Activated CD4-positive, alpha-beta T cell treated with anti-CD3 and anti-CD28 coated beads, Interleukin-2, amount 50 U/mL, for 24 hours (primary cell): Measurements from ENCODE around the gene WNT7A.

ENCODE experiments used
- DNase-seq, 2 donors: peaks; one replicate each; pipeline ENCODE4 v3.0.0-alpha.2; 2020; ENCODE audit warnings: low read depth in 1 of 2, low spot score in 1 of 2

WNT7A gene

DNA sequence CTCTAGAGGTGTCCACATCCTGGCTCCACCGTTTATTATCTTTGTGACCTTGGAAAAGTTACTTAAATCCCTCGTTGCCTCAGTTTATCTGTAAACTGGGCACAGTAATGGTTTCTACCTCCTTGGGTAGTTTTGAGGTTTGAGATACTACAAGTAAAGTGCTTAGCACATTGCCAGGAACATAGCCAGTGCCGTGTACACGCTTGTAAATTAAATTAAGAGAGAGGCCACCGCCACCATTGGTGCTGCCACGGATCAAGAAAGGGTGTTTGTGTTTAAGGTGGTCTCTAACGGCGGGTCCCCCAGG lies 5.8 kb upstream of the WNT7A start:
- DNase-seq, result no peak

DNA sequence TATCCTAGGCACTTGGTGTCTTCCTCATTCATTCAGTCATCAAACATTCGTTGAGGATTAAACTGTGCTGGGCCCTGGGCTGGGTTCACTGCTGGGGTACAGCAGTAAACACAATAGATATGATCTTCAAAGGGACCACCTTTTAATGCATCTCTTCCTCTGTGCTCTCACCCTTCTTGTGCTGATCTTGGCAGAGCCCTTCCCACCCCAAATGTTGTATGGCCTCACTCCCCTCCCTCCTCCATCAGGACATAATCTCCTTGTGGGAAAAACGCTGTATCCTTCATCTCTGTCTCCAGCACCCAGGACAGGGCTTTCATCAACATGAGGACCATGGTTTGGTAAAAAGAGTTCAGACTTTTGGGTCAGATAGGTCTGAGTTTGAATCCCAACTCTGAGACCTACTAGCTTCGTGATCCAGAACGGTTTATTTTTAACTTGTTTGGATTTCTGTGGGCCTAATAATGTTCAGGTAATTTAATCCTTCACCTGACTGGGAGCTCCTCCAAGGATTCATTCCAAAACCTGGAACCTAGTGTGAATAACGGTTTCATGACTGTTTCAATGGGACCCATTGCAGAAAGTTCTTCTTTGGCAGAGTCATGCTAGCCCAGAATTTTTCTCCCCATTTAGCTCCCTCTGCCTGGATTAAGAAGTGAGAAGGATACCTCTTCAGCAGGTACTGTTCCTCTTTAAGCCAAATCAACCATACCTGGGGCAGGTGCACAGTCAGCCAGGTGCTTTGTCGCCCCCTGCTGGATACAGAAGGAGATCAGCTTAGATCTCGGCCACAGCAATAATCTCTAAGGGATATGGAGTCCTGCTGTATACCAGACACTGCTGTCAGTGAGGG lies 5.2 kb upstream of the WNT7A start:
- DNase-seq, result peak in 1 of 2 donors; percentile 35

DNA sequence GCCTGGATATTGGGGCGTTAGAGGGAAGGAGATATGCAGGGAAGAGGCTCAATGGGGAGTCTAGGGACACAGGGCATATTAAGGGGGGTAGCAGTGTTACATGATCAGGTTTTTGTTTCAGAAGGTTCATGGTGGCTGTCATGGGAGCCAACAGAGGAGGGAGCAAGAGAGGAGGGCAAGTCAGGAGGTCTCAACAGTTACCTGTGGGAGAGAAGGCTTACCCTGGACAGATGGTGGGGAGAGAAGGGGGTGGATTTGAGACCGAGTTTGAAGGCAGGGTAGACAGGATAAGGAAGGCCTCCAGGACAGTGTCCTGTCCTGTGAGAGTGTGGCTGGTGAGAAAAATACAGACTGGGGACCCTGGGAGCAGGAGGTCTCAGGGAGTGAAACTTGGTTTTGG lies 3.8 kb upstream of the WNT7A start:
- no peak for DNase-seq

DNA sequence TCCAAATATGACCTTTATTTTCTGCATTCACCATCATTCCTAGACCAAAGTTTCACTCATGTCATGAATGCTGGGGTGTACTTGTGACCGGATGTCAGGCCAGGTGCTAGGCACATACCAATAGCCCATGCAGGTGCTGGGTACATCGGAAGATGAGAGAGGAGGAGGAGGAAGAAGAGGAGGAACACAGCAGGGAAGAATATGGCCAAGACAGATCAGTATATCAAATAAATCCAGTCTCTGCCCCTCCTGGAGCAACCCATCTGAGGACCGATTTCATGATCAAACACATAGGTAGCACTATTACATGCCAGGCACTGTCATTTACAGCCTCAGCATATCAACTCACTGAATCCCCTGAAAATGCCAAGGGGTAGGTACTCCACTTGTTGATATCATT lies 3.0 kb upstream of the WNT7A start:
- no peak for DNase-seq

DNA sequence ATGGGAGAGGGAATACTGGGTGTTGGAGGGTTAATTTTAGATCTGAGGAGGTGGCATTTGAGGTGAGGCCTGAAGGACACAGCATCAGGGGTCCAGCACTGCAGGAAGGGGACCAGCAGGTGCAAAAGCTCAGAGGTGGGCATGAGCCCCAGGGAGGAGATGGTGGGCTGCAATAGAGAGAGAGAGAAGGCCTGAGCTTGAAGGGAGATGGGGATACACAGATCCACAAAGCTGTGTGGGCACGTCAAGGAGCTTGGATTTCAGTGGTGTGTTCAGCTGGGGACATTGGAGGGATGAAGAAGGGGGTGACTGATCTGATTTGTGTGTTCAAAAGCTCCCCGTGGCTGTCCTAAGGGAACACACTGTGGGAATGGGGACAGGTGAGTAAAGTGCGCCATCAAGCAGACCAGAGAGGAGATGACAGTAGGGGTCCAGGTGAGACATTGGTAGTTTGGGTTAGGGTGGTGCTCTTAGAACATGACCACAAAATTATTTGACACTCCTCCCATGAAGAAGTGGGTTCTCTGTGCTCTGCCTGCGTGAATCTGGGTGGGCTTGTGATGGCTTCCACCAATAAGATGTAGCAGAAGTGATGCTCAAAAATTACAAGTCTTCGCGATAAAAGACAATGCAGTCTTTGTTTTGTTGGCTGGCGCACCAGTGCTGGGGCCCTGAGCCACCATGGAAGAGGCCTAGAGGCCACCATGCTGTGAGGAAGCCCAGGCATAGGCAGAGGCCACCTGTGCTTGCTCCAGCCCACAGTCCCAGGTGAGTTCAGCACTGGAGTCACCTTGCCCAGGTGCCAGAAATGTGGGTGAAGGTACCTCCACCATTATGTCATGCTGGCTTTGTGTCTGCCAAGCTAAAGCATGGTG lies 1.9 kb upstream of the WNT7A start:
- DNase-seq, result no peak

DNA sequence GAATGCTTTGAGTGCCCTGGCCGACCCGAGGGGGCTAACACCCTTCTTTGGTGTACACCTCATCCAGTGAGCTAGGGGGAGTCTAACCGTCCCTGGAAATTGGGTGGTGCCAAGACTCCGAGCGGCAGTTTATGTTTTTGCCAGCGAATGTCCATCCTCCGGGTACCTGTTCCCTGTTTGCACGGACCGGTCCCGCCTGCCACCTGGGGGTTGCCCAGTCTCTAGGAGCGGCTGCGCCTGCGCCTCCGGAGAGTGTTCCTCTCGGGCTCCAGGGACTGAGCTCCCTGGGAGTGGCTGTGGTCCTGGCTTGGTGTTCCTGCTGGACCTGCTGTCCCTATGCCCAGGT lies 913 bp upstream of the WNT7A start:
- DNase-seq, result no peak

DNA sequence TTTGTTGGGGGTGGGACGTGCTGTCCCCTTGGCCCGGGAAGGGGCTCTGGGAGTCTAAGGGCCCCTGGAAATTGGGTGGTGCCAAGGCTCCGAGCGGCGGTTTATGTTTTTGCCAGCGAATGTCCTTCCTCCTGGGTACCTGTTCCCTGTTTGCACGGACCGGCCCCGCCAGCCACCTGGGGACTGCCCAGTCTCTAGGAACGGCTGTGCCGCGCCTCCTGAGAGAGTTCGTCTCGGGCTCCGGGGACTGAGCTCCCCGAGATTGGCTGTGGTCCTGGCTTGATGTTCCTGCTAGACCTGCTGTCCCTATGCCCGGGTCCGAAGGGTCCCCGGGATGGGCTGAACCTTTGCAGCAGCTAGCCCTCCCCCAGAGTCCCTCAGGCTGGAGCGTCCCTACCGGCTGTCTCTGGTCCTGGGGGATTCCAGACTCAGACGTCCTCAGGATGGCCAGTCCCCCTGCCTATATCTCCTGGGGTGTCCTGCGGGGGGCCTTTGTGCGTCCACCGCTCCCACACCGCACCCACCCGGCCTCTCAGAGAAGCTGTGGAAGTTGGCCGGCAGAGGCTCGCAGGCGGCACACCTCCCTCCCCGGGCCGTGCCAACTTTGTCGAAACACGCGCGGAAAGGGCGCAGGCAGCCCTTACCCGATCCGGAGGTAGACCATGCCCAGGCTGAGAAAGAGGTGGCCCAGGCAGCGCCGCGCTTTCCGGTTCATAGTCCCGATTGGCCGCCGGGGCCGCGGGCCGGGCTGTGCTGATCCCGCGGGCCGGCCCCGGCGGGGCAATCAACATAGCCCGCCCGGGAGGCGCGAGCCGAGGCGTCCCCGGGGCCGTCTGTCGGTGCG lies 547 bp downstream of the WNT7A start:
- peak in 1 of 2 donors; percentile 11 for DNase-seq

DNA sequence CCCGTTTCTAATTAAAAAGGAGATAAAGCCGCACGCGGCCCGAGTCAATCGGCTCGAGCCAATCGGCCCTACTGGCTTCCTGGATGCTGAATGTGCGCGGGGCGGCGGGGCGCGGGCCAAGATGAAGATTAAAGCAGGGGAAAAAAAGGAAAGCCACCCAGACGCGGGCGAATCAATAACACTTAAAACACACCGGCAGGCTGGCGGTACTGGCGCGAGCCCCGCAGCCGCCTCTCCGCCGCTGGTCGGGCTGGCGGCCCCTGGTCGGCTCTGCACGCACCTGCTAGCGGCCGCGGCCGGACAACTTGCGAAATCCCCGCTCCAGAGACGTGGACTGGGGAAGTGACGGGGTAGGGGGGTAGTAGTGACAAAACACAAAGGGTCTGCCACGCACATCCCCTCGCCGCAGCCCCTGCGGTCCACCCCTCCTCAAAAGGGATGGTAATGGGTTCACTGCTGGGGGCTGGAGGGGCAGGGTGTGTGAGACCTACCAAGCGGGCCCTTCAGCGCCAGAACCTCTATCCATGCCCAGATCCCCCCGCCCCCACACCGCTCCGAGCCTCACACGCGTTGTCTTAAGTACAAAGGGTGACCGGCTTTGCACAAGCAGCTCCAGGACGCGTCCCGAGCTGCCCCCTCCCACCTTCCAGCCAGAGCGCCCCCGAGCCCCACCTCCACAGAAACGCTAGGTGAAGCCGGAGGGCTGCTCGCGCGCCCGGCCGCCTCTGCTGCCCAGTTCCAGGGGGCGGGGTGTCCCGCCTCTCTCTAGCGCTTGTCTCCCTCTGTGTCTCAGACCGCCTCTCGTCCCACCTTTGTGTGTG lies 1.4 kb downstream of the WNT7A start:
- DNase-seq, result no peak

DNA sequence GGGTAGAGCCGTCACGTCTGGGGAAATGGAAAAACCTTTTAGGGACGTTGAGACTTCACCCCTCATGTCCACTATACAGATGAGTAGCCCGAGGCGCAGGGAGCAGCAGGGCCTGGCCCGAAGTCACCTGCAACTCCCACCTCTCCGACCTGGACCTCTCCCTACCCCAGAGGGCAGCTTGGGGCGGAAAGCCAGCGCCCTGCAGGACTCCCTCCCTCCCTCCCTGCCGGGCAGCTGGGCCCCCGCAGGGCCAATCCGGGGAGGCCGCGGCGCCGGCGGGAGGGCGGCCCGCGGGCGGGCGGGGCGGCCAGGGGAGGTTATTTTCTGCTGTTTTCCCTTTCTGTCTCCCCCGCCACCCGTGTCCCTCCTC lies 2.0 kb downstream of the WNT7A start:
- no peak for DNase-seq

DNA sequence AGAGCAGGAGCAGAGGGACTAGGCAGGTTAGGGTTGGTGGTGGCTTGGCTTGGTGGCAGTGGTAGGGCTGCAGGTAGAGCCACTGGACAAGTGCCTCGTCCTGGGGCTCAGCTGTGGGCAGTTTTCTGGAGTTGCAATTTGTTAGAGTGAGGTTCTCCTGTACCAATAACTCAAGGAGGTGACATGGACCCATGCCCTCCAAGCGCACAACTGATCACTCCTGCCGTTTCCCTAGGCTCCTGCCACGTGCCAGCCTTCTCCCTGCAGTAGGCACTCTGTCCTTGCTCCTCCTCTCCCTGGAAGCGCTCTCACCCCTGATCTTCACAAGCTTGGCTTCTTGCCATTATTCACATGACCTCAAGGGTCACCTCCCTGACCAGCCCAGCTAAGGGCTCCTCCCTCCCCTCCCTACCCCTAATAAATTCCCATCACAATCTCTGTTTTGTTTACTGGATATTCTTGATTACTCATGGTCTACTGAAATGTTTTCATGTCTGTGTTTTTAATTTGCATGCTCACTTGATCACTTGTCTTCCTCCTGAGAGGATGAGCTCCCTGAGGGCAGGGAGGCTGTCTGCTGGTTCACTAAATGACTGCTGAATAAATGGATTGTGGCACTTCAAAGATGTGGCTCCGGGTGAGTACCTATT lies 3.3 kb downstream of the WNT7A start:
- DNase-seq, result no peak

DNA sequence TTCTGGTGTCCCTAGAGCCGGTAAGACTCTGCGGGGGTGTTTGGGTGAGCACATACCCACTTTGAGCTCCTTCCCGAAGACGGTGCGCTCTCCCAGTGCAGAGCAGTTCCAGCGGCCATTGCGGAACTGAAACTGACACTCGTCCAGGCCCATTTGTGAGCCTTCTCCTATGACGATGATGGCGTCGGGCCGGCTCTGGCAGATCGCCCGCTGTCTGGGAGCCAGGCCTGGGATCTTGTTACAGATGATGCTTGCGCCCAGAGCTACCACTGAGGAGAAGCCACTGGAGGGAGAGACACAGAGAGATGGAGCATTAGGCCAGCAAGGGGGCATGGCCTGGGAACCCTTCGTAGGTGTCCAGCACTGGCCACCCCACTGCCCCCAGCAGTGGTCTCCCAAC lies 5.0 kb downstream of the WNT7A start:
- no peak for DNase-seq

DNA sequence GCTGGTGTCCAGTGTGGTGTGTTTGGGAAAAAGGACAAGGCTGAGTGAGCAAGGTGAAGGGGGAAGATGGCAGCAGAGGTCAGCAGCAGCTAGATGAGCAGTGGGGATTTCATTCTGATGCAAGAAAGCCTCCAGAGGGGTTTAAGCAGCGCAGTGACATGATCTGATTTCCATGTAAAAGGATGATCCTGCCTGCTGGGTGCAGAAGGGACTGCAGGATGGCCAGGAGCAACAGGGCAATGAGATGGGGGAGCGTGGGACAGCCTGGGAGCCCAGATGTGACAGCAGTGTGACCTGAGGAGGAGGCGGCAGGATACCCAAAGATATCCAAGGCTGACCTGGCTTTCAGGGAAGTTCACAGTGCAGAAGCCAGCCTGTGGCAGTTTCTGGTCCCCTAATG lies 6.1 kb downstream of the WNT7A start:
- no peak for DNase-seq

DNA sequence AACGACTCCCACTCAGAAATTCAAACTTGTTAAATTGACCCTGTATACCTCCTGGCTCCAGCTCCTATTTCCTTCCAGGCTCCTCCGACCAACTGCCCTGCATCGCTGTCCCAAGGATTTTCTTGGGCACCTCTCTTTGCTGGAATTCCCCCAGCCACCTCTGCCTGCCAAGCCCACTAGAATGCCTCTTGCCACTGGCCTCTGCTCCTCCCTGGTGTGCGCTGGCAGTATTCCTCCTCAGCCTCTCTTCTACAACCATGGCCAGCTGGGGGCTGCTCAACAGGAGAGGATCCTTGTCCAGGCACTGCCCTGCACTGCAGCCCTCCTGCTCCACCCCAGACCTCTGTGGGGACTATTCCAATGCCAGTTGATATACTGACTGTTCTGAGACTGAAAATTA lies 7.4 kb downstream of the WNT7A start:
- no peak for DNase-seq

DNA sequence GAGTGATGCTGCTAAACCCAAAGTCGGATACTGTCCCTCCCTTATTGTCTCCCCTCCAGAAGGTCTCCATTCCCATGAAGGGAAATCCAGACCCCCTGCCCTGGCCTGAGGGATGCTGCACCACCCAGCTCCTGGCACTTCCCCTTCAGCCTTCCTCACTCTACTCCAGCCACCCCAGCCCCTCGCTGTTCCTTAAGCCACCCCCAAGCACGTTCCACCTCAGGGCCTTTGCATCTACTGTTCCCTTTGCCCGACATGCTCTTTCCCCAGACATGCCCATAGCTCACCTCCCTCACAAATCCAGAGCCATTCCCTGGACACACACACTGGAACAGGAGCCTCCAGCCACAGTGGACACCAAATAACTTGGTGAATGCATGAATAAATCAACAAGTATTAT lies 8.1 kb downstream of the WNT7A start:
- DNase-seq, result no peak

DNA sequence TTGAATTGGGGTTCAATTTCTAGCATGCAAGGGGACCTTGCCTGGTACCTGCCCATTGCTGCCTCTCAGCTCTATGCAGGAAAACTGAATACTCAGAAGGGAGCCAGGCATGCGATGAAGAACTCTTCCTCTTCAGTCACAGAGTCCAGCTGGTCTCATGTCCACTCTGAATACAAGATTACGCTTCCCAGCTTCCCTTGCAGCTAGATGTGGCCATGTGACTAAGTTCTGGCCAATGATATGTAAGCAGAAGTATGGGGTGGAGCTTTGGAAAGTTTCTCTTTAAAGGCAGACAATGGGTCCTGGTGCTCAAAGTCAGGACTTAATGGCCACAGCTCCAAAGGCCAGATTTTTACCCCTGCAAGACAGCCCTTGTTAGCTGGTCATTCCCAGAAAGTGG lies 9.0 kb downstream of the WNT7A start:
- DNase-seq, result no peak

DNA sequence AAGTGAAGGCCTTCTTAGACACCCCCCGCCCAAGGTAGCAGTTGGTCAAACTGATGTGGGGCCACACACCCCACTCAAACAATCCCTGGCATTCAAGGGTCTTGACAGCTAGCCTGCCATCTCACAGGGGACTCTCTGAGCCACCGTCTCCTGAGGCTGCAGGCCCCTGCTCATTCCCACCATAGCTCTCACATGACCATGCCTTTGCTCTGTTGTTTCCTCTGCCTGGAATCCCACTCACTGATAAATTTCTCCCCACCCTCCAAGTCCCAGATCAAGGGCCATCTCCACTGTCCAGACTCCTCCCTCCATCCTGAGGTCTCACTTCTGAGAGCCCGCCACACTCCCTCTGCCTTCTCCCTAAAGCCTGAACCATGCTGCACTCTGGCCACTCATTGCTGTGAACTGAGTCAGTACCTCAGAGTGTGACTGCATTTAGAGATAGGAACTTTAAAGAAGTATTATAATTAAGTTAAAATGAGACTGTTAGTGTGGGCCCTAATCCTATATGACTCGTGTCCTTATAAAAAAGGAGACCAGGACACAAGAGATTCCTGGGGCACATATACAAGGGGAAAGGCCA lies 10.0 kb downstream of the WNT7A start:
- no peak for DNase-seq

DNA sequence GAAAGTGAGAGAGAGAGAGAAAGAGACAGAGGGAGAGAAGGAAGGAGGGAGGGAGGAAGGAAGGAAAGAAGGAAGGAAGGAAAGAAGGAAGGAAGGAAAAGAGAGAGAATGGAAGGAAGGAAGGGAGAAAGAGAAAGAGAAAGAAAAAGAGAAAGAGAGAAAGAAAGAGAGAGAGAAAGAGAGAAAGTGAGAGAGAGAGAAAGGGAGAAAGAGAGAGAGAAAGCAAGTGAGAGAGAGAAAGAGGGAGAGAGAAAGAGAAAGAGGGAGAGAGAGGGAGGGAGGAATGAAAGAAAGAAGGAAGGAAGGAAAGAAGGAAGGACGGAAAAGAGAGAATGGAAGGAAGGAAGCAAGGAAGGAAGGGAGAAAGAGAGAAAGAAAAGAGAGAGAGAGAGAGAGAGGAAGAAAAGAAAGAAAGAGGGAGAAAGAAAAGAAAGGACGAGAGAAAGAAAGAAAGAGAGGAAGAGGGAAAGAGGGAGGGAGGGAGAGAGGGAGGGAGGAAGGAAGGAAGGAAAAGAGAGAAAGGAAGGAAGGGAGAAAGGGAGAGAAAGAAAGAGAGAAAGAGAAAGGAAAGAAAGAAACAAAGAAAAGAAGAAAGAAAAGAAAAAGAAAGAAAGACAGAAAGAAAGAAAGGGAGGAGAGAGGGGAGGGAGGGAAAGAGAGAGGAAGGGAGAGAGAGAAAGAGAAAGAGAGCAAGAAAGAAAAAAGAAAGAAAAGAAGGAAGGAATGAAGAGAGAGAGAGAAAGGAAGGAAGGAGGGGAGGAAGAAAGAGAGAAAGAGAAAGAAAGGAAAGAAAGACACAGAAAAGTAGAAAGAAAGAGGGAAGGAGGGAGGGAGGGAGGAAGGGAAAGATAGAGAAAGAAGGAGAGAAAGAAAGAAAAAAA lies 10.8 kb downstream of the WNT7A start:
- DNase-seq, result no peak

DNA sequence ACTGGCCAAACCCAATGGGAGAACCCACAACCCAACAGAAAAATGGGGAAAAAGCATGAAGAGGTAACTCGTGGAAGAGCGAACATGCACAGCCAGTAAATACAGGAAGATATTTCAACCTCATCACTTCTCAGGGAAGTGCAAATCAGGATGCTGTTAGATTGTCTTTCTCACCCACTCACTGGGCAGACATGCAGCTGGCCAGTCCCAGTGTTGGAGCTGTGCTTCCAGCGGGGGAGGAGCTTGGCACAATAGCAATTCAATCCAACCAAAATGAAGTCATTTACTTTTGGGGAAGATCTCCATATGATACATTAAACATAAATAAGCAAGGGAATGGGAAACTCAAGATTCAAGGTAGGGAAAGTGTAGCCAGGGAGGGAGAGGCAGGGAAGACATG lies 12.1 kb downstream of the WNT7A start:
- no peak for DNase-seq
